Stimulated activated CD8-positive, alpha-beta memory T cell treated with anti-CD3 and anti-CD28 coated beads, Interleukin-7, amount 100 ng/mL, for 24 hours (primary cell): ENCODE data around the gene TAS2R3.

Source experiments
- DNase-seq: peaks from one replicate; pipeline ENCODE4 v3.0.0-alpha.2; 2020; ENCODE audit warnings: low read depth

The TAS2R3 gene

DNA sequence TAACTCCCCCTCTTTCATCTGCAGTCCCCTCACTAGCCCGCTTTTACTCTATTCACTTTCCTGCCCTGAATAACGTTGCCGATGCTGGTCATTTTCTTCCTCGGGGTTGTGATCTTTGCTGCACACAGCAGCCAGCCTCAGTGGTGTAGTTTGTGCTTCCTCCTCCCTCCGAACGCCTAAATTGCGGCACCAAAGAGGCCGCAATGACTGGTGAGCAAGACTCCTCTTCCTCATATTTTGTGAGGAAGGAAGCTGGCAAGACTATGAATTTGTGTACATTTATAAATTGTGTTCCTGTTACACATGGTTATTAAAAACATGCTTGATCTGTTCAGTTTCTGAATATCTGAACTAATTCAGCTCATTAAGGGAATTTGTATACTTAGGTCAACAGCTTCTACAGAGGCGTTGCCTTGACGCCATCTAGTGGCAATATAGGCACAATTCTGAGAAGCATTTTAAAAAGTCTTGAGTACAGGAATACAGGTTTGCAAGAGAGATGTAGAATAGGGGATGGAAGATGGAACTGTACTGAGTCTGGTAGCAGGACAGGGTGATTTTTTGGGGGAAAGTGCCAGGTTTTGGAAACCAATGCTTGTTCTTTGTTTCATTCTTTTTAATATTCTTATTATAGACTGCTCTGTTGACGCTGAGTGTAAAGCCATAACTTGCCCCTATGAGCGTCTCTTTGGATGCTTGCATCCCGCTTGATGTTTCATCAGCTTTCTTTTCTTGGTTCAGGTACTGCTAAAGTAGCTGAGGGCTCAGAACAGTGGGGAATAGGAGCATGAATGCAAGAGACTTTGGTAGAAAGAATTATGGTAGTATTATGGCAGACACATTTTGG is 22.0 kb downstream of the TAS2R3 start:
- DNase-seq, result no peak

DNA sequence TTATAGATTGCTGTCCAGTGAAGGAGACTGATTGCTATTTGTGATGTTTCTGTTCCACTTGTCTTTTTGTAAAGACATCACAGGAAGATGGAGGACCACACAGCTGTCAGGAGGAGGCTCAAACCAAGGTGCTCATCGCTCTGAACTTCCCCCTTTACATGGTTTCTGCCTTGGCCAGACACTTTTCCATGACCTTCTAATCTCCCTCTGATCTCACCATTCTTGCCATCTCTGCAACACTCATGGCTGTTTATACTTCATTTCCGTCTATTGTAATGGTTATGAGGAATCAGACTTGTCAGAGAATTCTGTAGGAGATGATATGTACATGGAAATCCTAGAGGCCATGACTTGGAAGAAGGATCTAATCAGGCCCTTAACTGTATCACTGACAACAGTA is 24.4 kb downstream of the TAS2R3 start:
- no peak for DNase-seq

GRCh38 chr7:141789917-141790316 is 26.0 kb downstream of the TAS2R3 start, which contains the start of gene TAS2R5:
TSS of gene TAS2R5 (plus strand) at chr7:141790217. CDS start at chr7:141790362, 145 bp downstream.
- DNase-seq, result no peak

GRCh38 chr7:141792526-141792925 is 28.6 kb downstream of the TAS2R3 start:
- no peak for DNase-seq
